Uterus (tissue), 2 donors: ENCODE results near the gene PAX4.

ENCODE experiments used
- CTCF ChIP-seq, 4 experiments: fragments of 200-600 bp in 2 of 4; fragments of 450-650 bp in 2 of 4; sonication (generic) in 2 of 4; IDR thresholded peaks; one replicate each; pipeline ENCODE4 v1.5.1; 2016 to 2019; ENCODE audit warnings: antibody characterized with exemption in 4 of 4, mild to moderate bottlenecking in 2 of 4, moderate library complexity in 1 of 4
- POLR2A ChIP-seq, 2 donors: fragments of 450-650 bp; IDR thresholded peaks; one replicate each; pipeline ENCODE4 v1.6.1; 2016; ENCODE audit warnings: antibody characterized with exemption in 2 of 2, mild to moderate bottlenecking in 1 of 2, moderate library complexity in 1 of 2

- no peak for TF ChIP-seq CTCF (IDR thresholded peaks at IDR 0.05)
- TF ChIP-seq POLR2A (IDR thresholded peaks at IDR 0.05) = peak; percentile 60 to 75
Measured at GRCh38 chr7:127588019-127588696, 29.8 kb downstream of the PAX4 start, which contains the start of gene ARF5.
